ENCODE data around the gene BDKRB1.

BDKRB1 gene

DNA sequence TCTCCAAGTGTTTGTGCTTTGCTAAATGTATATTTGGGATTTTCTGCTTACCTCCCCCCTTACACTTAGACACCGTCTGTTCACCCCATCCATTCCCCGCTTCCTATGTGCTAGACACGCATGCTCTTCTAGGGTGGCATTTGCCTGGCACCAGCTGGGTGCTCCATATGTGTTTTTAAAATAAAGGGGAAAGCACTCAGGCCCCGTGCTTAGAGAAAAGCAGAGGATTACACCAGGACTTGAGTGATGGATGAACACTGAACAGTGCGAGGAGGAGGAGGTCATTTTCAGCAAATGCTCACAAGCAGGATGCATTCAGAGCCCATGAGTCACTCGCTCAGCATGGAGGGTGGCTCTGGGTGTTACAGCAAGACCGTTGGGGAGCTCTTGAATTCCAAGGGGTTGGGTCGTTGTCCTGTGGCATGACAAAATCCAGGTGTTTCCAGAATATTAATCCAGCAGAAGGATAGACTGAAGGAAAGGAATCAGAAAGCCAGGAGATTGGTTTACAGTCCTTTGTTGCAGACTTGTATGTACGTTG lies 2.9 kb upstream of the BDKRB1 start:
- TF ChIP-seq TEAD4 (IDR thresholded peaks at IDR 0.05) (no peak), YY1 (IDR thresholded peaks at IDR 0.05; ENCODE audit: low read depth) (no peak), RAD21 (IDR thresholded peaks at IDR 0.05; ENCODE audit: low read depth) (no peak), NFIC (IDR thresholded peaks at IDR 0.05) (no peak), REST (IDR thresholded peaks at IDR 0.05; ENCODE audit: low read depth) (no peak)

- TF ChIP-seq MAX (IDR thresholded peaks at IDR 0.05) (no peak), CEBPB (IDR thresholded peaks at IDR 0.05) (no peak)
Observed at GRCh38 chr14:96254687-96255086, 1.3 kb upstream of the BDKRB1 start.

DNA sequence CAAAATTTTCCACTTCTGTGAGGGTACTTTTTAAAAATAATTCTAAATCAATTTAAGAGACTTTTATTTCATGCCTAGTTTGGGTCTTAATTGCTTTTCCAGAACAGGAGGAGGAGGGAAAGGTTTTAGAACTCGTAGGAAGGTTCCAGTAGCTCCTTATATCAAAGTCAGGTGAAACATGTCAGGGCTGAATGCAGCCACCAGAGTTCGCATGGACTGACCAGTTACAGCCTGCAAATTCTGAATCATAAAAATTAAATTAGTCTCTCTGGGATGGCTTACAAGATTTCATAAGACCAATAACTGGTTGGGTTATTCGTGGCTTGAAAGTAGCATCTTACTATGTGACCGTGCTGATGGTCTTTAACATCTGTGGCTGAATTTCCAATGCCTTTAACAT lies 397 bp downstream of the BDKRB1 start:
- TF ChIP-seq TCF12 (IDR thresholded peaks at IDR 0.05; ENCODE audit: low read depth) (no peak), TEAD4 (IDR thresholded peaks at IDR 0.05) (no peak), TAF1 (IDR thresholded peaks at IDR 0.05; ENCODE audit: low read depth) (no peak), YY1 (IDR thresholded peaks at IDR 0.05; ENCODE audit: low read depth) (no peak), REST (IDR thresholded peaks at IDR 0.05; ENCODE audit: low read depth) (no peak)

DNA sequence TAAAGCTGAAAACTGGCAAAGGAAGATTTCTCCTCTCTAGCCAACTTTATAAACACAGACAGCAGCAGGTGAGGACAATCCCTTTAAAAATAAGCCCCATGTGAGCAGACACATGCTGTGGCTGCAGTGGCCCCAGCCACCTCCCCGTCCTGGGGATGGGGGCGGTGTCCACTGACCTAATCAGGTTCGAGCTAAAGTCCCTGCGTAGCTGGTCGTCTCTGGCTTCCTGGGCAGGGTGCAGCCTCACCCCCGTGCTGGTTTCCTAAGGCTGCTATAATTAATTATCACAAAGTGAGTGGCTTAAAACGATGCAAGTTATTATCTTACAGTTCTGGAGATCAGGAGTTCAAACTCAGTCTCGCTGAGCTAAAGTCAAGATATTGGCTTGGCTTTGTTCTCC lies 1.0 kb downstream of the BDKRB1 start:
- TF ChIP-seq EGR1 (IDR thresholded peaks at IDR 0.05) (no peak), TAF1 (IDR thresholded peaks at IDR 0.05; ENCODE audit: low read depth) (no peak), NFIC (IDR thresholded peaks at IDR 0.05) (no peak), MAX (IDR thresholded peaks at IDR 0.05) (no peak), TEAD4 (IDR thresholded peaks at IDR 0.05) (no peak), ZBTB7A (IDR thresholded peaks at IDR 0.05; ENCODE audit: low read depth) (no peak), RAD21 (IDR thresholded peaks at IDR 0.05; ENCODE audit: low read depth) (no peak), CREB1 (IDR thresholded peaks at IDR 0.05; ENCODE audit: low read depth) (no peak), CEBPB (IDR thresholded peaks at IDR 0.05) (no peak), TCF12 (IDR thresholded peaks at IDR 0.05; ENCODE audit: low read depth) (no peak), YY1 (IDR thresholded peaks at IDR 0.05; ENCODE audit: low read depth) (no peak), REST (IDR thresholded peaks at IDR 0.05; ENCODE audit: low read depth) (no peak), FOXM1 (IDR thresholded peaks at IDR 0.05; ENCODE audit: borderline replicate concordance, low read depth) (no peak)
- TF ChIP-seq, protein P1, sequence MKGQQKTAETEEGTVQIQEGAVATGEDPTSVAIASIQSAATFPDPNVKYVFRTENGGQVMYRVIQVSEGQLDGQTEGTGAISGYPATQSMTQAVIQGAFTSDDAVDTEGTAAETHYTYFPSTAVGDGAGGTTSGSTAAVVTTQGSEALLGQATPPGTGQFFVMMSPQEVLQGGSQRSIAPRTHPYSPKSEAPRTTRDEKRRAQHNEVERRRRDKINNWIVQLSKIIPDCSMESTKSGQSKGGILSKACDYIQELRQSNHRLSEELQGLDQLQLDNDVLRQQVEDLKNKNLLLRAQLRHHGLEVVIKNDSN (IDR thresholded peaks at IDR 0.05), result no peak

DNA sequence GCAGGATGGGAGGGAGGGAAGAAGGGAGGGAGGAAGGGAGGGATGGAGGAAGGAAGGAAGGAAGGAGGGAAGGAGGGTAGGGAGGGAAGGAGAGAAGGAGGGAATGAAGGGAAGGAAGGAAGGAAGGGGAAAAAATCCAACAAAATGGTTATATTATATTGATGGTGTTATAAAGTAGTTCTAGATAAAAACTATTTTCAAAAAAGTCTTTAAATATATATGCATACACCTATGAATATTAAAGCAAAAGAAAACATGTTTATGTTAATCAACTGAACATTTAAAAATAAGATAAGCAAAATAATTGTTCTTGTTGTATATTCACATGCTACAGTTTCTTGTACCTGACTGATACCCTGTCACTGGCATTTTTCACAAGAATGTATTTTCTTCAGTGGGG lies 1.9 kb downstream of the BDKRB1 start:
- no peak for TF ChIP-seq EGR1 (IDR thresholded peaks at IDR 0.05)
- TF ChIP-seq ZBTB7A (IDR thresholded peaks at IDR 0.05; ENCODE audit: low read depth), result no peak
- TF ChIP-seq CEBPB (IDR thresholded peaks at IDR 0.05), result no peak
- TF ChIP-seq MAX (IDR thresholded peaks at IDR 0.05), result no peak
- no peak for TF ChIP-seq TAF1 (IDR thresholded peaks at IDR 0.05; ENCODE audit: low read depth)
- TF ChIP-seq EP300 (IDR thresholded peaks at IDR 0.05; ENCODE audit: borderline replicate concordance), result no peak
- no peak for TF ChIP-seq YY1 (IDR thresholded peaks at IDR 0.05; ENCODE audit: low read depth)
- no peak for TF ChIP-seq REST (IDR thresholded peaks at IDR 0.05; ENCODE audit: low read depth)
- TF ChIP-seq TEAD4 (IDR thresholded peaks at IDR 0.05), result no peak
- no peak for TF ChIP-seq FOXM1 (IDR thresholded peaks at IDR 0.05; ENCODE audit: borderline replicate concordance, low read depth)
- TF ChIP-seq TCF12 (IDR thresholded peaks at IDR 0.05; ENCODE audit: low read depth), result no peak
- no peak for TF ChIP-seq RAD21 (IDR thresholded peaks at IDR 0.05; ENCODE audit: low read depth)
